HG03354 (cell line): ENCODE measurements around the gene KXD1.
"Not testable (repeated sequence)": the region's sequence is repeated elsewhere in the genome, so short reads cannot be mapped to it uniquely, and the experiment has no call there.

Experiments used
- ATAC-seq: cut with Tn5 transposase; IDR thresholded peaks from one replicate; pipeline ENCODE4 v1.9.1; 2021; ENCODE audit warnings: mild to moderate bottlenecking; ENCODE audit not compliant: unreplicated experiment, poor library complexity, severe bottlenecking

KXD1 gene

GRCh38 chr19:18557411-18558201 lies at the start of gene KXD1:
Gene KXD1, plus strand, starts transcription at chr19:18557870. Its CDS starts 4,187 bp downstream, at chr19:18562057.
- peak; percentile 97 for ATAC-seq

DNA sequence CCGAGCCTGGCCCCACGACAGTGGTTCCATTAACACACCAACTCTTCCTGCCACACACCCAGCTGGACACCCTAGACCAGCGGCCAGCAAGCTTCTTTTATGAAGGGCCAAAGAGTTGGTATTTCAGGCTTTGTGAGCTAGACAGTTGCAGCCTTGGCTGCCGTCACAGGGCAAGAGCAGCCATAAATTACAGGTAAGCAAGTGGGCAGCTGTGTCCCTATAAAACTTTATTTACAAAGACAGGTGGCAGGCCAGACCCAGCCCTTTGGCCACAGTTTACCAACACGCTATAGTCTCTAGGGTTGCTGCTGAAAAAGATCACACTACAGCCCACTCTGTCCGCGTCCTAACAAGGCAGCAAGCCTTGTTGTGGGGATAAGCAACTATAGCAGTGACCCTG lies 49.1 kb upstream of the KXD1 start:
- no peak for ATAC-seq

DNA sequence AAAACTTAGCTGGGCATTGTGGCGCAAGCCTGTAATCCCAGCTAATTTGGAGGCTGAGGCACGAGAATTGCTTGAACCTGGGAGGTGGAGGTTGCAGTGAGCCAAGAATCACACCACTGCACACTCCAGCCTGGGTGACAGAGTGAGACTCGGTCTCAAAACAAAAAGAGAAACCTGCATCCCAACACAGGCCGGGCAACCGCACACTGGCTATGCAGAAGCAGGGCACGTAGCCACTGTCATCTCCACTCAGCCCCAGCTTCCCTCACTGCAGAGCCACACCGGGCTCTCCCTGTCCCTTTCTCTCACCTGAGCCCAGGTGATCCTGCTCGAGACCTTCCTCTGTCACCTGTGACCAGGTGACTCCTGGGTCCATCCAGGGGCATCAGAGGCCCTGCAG lies 47.5 kb upstream of the KXD1 start:
- ATAC-seq = no peak

DNA sequence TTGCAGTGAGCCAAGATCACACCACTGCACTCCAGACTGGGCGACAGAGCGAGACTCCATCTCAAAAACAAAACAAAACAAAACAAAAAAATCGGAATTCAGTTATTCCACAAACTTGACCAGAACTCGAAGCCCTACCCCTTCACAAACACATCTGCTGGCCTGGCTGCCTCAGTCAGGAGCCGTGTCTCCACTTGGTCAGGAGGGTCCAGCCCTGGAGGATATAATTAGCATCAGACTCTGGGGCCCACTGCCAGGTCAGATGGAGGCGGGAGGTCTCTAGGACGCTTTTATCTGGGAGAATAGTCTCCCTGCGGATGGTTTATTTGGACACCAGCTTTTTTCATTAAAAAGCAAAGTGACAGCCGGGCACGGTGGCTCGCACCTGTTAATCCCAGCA lies 43.8 kb upstream of the KXD1 start:
- no peak for ATAC-seq

- no peak for ATAC-seq
Observed at GRCh38 chr19:18514800-18515682, 42.6 kb upstream of the KXD1 start.

DNA sequence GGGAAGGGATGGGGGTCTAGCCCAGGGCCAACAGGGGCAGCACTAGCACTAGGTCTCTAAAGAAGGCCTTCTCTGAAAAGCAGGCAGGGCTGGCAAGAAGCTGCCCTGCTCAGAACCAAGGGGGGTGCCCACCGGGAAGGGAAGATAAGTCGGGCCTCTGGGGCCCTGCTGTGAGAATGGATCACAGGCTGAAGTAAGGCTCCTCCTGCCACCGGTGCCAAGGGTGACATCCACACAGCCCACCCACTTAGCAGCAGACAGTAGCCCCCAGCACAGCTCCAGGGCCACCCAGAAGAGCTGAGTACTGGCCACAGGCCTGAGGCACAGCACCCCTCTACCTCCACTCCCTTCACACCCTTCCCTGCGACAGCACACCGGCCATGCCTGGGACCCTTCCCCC lies 41.7 kb upstream of the KXD1 start:
- no peak for ATAC-seq

GRCh38 chr19:18517606-18518005 lies 40.1 kb upstream of the KXD1 start:
- no peak for ATAC-seq

GRCh38 chr19:18518639-18519038 lies 39.0 kb upstream of the KXD1 start:
- no peak for ATAC-seq

GRCh38 chr19:18519962-18520847 lies 37.5 kb upstream of the KXD1 start:
- no peak for ATAC-seq

GRCh38 chr19:18520848-18521691 lies 36.6 kb upstream of the KXD1 start:
- peak; percentile 30 for ATAC-seq

GRCh38 chr19:18521692-18522123 lies 36.0 kb upstream of the KXD1 start, which contains the start of gene ELL:
Gene ELL, minus strand, starts transcription at chr19:18522070. Its CDS starts 15 bp downstream, at chr19:18522055.
- peak; percentile 0 for ATAC-seq

- peak; percentile 85 for ATAC-seq
Observed at GRCh38 chr19:18522124-18522861, 35.4 kb upstream of the KXD1 start.

DNA sequence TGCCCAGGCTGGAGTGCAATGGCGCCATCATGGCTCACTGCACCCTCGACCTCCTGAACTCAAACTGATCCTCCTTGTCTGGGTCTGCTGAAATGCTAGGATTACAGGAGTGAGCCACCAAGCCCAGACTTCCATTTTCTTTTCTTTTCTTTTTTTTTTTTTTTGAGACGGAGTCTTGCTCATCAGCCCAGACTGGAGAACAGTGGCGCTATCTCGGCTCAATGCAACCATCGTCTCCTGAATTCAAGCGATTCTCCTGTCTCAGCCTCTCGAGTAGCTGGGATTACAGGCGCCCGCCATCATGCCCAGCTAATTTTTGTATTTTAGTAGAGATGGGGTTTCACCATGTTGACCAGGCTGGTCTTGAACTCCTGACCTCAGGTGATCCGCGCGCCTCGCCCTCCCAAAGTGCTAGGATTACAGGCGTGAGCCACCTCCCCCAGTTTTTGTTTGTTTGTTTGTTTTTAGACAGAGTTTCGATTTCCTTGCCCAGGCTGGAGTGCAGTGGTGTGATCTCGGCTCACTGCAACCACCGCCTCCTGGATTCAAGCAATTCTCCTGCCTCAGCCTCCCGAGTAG lies 34.7 kb upstream of the KXD1 start:
- not testable (repeated sequence) for ATAC-seq

- ATAC-seq = no peak
Observed at GRCh38 chr19:18523841-18524240, 33.8 kb upstream of the KXD1 start.

- no peak for ATAC-seq
Observed at GRCh38 chr19:18526316-18526715, 31.4 kb upstream of the KXD1 start.

- ATAC-seq = no peak
Observed at GRCh38 chr19:18529782-18530181, 27.9 kb upstream of the KXD1 start.

GRCh38 chr19:18531485-18531884 lies 26.2 kb upstream of the KXD1 start:
- no peak for ATAC-seq
